Right ventricle myocardium inferior (tissue), 1 donor: ENCODE data around the gene PGBD1. TPM values are rescaled to one million over a fixed set of nuclear protein-coding genes. Genes with fewer than 3 reads are reported as not detected.
"Not testable (repeated sequence)": the region's sequence is repeated elsewhere in the genome, so short reads cannot be mapped to it uniquely, and the experiment has no call there.

Experiments
- ATAC-seq: fragments of 200-7000 bp; cut with Tn5 transposase; one replicate; pipeline ENCODE4 v1.9.1; 2020; ENCODE audit warnings: mild to moderate bottlenecking, moderate library complexity
- DNase-seq: peaks from one replicate; pipeline ENCODE4 v3.0.0; 2021; ENCODE audit errors: missing footprints
- intact Hi-C: fragments of 100-400 bp; cut with DNase I; formaldehyde crosslinking; loops from one replicate; pipeline ENCODE4 v1.11.0; 2022
- total RNA-seq: library from RNA; stranded (reverse); fragmentation: NEBNext Ultra II Directional; extraction: Animal tissue kit (Norgen Biotek cat#: 25700); gene quantifications from one replicate; pipeline ENCODE4 v1.2.1, GENCODE V29; 2021
- donor health status: DM: no; HTN: yes; CAD: no; lungs with severe emphysema.

PGBD1 gene
- total RNA-seq, 1 donor from 2014 or later: 2.5 TPM

- ATAC-seq (no peak), DNase-seq (no peak)
- intact Hi-C loops: no loop called here
These were observed 16.5 kb upstream of the PGBD1 start for GRCh38 chr6:28264834-28265401.

DNA sequence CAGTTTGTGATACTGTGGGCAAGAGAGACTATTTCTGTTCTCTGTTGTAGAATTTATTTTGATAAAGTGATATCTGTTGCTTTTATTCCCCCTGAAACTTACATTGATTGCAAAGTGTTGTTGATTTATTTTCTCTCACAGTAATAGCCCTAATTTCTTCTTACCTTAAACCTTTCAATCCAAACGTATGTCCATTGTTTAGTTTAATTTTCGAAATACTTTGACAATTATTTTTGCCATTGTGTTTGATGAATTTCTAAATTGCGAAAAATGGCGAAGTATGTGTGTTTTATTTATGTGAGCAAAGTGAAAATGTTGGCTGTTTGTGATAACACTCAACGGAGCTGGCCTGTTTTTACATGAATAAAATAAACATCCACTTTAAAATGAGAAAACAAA is 14.8 kb upstream of the PGBD1 start:
- intact Hi-C loops: no loop called here
- DNase-seq (no peak), ATAC-seq (no peak)

DNA sequence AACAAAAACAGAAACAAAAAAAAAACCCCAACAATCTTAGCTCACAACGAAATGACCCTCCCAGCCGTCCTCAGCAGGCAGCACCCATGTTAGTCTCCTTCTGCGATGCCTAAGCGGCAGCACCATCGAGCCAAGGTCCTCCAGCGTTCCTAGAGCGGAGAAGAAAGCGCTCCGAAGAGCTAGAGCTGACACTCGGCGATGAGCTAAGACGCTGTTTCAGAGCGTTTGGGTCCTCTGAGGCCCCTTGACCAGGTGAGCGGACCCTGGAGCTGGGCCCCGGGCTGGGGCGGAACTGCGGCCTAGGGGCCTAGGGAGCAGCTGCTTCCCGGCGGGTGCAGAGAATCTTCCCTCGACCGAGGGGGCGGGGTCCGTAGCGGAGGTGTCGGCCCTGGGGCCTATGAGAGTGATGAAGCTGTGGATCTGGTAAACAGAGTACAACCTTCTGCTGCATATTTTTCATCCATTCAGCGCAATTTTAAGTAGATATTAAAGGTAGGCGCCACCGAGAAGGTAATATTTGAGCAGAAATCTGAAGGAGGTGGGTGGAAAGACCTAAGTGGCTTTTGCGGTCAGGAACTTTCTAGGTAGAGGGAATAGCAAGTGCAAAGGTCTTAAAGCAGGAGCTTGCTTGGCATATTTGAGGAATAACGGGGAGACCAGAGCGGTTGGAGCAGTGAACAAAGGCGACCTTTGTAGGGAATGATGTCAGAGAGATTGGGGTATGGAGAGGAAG is 14.2 kb upstream of the PGBD1 start, which contains the start of gene ZSCAN26:
ZSCAN26 (plus strand) TSS at position 182 of the 733 bp plus-strand sequence. CDS start 4,777 bp downstream, outside the sequence.
- DNase-seq: peak; percentile 86
- ATAC-seq: peak; percentile 97
- intact Hi-C loops: no loop called here

DNA sequence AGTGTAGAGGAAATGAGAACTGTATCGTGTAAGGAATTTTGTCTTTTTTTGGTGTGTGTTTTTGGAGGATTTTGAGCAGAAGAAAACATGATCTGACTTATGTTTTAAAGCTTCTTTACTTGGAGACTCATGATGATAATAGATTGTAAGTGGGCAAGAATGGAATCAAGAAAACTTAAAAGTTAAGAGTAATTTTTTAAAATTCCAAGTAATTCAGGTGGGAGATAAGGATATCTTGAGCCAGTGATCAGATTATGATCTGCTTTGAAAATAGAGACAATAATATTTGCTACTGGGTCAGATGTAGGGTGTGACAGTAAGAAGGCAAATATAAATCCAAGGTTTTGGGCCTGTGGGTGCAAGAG is 13.7 kb upstream of the PGBD1 start:
- intact Hi-C loops: no loop called here
- ATAC-seq (no peak), DNase-seq (no peak)

DNA sequence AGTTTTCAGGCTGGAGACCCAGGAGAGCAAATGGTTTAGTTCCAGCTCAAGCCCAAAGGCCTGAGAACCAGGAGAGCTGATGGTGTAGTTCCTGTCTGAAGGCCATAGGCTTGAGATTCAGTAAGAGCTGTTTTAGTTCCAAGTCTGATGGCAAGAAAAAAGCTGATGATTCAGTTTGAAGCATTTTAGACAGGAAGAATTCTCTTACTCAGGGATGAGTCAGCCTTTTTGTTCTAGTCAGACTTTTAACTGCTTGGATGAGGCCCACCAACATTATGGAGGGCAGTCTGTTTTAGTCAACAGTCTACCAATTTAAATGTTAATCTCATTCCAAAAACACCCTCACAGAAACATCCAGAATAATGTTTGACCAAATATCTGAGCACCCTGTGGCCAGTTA is 11.9 kb upstream of the PGBD1 start:
- intact Hi-C loops: no loop called here
- no peak for DNase-seq
- ATAC-seq: no peak

- ATAC-seq (no peak), DNase-seq (no peak)
- intact Hi-C loops: no loop called here
These were observed 6.5 kb upstream of the PGBD1 start for GRCh38 chr6:28274888-28275287.

DNA sequence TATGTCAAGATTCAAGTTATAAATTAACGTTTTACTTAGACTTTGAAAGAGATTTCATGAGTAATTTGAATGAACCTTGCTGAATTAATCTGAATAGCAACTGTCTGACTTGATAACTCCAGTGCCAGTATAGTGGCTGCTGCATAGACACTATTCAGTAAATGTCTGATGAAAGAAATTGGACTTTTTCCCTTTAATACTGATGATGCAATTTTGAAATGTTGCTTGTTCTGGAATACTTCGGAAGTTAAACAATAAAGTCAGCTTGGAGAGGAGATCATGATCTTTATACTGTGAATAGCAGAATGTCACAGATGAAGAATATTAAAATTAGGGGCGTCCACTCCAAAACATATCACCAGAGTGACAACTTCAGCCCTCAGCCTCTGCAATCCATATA is 3.6 kb upstream of the PGBD1 start:
- intact Hi-C loops: no loop called here
- DNase-seq (no peak), ATAC-seq (no peak)

DNA sequence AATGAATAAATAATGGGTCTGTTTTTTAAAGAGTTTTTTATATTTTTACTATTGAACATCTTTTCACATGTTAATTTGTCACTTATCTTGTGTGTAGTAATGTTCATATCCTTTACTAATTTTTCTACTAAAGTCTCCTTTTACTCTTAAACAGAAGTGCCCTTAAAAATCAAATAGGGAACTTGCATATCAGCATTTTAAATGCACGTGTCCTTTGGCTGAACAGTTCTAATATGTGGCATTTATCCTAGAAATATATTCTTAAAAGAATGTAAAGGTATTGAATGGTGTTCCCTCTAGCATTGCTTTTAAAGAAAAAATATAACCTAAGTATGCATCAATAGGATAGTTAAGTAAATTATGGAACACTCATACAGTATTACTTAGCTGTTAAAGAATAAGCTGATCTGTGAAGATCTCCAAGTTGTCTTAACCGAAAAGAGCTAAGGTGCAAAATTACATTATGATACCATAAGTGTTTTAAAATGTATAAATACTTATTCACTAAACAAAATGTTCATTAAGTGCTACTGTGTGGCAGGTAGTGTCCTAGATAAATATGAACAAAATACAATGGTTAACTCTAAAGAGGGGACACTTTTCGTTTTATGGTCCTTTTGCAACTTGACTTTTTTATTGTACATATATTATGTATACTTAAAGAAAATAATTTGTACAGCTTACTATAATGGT is 631 bp upstream of the PGBD1 start:
- ATAC-seq: no peak
- intact Hi-C loops: loop anchor here (5.0 kb wide), 2 partner anchors 57 to 77 kb away; partner anchors contain the start of gene ZSCAN31

GRCh38 chr6:28282926-28283325 is 1.6 kb downstream of the PGBD1 start:
- intact Hi-C loops: loop anchor here (5.0 kb wide), 2 partner anchors 54 to 74 kb away; partner anchors contain the start of gene ZSCAN31
- ATAC-seq (no peak), DNase-seq (no peak)

More for the DNA sequence above, 631 bp upstream of the PGBD1 start:
- no peak for DNase-seq

DNA sequence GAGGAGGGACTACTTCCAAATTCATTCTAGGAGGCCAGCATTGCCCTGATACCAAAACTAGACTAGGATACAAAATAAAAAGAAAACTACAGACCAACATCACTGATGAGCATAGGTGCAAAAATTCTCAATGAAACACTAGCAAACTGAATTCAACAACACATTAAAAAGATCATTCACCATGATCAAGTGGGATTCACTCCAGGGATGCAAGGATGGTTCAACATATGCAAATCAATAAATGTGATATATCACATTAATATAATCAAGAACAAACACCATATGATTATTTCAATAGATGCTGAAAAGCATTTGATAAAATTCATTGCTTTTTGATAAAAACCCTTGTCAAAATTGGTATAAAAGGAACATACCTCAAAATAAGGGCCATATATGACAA is 10.2 kb downstream of the PGBD1 start:
- ATAC-seq: no peak
- DNase-seq: no peak
- intact Hi-C loops: no loop called here

DNA sequence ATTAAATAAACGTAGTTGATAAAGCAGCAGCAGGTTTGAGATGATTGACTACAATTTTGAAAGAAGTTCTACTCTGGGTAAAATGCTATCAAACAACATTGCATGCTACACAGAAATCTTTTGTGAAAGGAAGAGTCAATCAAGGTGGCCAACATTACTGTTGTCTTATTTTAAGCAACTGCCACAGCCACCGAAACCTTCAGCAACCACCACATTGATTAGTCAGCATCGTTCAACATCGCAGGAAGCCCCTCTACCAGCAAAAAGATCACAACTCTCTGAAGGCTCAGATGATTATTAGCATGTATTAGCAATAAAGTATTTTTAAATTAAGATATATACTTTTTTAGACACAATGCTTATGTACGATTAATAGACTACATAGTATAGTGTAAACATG is 14.0 kb downstream of the PGBD1 start:
- intact Hi-C loops: no loop called here
- no peak for DNase-seq
- no peak for ATAC-seq

DNA sequence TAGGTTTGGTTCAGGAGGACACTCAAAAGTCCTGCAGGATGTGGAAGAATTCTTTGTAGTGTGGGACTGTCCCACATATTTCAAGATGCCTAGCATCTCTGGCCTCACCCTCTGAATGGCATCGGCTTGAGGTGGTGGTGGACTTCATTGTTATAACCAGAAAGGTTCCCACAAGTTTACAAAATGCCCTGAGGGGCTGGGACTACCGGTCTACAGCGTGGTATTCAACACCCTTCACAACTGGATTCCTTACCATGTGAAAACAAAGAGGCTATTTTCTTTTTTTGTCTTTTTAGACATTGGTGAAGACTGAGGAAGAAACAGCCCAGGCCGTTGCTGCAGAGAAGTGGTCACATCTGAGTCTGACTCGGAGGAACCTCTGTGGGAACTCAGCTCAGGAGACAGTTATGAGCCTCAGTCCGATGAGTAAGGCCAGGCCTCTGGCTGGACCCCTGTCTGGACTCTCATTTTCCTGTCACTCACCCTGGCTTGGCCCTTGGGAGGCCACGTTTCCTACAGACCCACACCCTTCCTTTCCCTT is 15.2 kb downstream of the PGBD1 start:
- ATAC-seq: no peak
- intact Hi-C loops: no loop called here

DNA sequence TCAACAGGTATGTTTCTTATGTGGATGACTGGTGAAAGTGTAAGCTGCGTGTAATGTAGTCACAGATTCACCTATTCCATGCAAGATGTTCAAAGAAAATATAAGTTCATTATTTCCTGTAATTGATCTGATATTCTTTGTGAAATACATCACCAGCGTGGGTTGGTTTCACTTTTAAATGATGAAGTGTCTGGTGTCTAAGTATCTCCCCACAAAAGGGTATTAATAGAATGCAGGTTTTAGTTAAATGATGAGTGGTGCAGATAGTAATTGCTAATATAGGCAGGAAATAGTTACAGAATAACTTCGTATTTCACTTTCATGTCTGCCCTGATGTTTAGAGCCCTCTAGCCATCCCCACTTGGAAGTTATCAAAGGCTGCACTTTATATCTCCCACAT is 22.2 kb downstream of the PGBD1 start:
- intact Hi-C loops: no loop called here
- no peak for ATAC-seq
- no peak for DNase-seq

More for the DNA sequence above, 15.2 kb downstream of the PGBD1 start:
- DNase-seq: peak; percentile 53

DNA sequence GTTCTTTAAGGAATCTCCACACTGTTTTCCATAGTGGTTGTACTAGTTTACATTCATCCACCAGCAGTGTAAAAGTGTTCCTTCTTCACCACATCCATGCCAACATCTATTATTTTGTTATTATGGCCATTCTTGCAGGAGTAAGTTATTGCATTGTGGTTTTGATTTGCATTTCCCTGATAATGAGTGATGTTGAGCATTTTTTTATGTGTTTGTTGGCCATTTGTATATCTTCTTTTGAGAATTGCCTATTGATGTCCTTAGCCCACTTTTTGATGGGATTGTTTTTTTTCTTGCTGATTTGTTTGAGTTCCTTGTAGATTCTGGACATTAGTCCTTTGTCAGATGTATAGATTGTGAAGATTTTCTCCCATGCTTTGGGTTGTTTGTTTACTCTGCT is 25.0 kb downstream of the PGBD1 start:
- ATAC-seq, DNase-seq, intact Hi-C loops: not testable (repeated sequence)

DNA sequence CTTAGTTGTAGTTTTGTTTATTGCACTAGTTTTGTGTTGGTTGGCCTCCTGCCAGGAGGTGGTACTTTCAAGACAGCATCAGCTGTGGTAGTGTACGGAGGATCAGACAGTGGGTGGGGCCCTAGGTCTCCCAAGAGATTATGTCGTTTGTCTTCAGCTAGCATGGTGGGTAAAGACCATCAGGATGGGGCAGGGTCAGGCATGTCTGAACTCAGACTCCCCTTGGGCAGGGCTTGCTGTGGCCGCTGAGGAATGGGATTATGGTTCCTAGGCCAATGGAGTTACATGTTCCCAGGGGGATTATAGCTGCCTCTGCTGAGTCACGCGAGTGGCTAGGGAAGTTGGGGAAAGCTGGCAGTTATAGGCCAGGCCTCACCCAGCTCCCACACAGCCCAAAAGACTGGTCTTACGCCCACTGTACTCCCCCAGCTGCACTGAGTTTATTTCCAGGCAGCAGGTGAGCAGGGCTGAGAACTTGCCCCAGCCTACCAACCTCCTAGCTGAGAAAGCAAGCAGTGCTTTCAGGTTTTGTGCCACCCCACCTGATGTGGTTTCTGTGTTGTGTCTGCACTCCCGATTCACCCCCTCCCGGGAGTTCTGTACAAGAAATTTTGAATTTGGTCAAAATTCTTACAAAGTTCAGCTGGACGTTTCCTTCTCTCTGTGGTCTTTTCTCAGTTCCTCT is 29.9 kb downstream of the PGBD1 start:
- ATAC-seq (no peak), DNase-seq (no peak)
- intact Hi-C loops: no loop called here

DNA sequence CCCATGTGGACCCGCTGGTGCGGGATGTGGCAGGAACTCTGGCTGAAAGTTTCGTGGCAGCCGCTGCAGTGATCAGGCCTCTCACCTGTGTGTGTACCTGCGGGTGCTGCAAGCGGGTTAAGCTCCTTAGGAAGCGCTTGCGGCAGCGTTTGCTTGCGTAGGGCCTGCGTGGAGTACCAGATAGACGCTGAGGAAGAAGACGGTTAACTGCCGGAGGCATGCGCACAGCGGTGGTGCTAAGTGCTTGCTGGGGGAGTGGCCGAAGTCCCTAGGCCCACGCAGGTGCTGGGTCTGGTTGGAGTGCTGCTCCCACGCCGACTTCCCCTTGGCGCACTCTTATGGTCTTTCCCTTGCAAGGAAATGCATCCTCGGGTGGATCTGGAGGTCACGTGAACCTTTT is 31.6 kb downstream of the PGBD1 start:
- no peak for ATAC-seq
- no peak for DNase-seq
- intact Hi-C loops: no loop called here

- DNase-seq: no peak
- intact Hi-C loops: no loop called here
- ATAC-seq: no peak
These were observed 34.3 kb downstream of the PGBD1 start for GRCh38 chr6:28315628-28316027.

DNA sequence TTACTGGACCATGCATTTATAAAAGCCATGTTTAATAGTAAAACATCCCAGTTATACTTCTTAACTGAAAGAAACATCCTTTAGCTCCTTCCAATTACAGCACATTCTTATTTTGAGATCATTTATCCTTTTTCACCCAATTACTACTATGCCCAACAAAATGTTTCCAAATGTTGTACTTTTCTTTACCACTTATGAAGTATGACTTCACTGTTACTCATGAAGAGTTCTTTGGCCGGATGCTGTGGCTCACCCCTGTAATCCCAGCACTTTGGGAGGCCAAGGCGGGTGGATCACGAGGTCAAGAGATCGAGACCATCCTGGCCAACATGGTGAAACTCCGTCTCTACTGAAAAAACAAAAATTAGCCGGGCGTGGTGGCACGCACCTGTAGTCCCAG is 36.5 kb downstream of the PGBD1 start:
- DNase-seq, intact Hi-C loops, ATAC-seq: not testable (repeated sequence)

DNA sequence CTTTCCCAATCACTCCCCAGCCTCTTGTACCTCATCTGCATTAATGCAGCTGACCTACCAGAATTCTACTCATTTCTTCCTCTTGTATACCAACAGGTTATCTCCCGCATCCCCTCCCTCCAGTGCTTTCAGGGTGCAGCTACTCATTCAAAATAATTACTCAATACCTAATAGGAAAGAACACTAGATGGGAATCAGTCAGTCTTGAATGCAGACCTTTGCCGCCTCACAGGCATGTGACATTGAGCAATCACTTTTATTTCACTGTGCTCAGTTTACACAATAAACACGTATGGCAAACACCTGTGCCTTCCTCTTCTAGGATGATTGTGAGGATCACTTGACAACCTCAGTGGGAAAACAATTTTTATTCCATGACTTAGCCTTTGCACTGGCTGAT is 41.3 kb downstream of the PGBD1 start:
- intact Hi-C loops: no loop called here
- no peak for DNase-seq
- ATAC-seq: no peak
